NCI-H1436 (cell line): ENCODE results near the gene RGS7.
"Not testable (repeated sequence)": the region's sequence is repeated elsewhere in the genome, so short reads cannot be mapped to it uniquely, and the experiment has no call there.

ENCODE experiments used
- DNase-seq: peaks from one replicate; lab custom pipeline; 2025; lab: John Stamatoyannopoulos, UW

RGS7 gene

GRCh38 chr1:240784776-240785175, 572.2 kb downstream of the RGS7 start:
- DNase-seq: no peak

- DNase-seq: not testable (repeated sequence)
Measured at GRCh38 chr1:240783728-240784137, 573.3 kb downstream of the RGS7 start.

- DNase-seq: no peak
Measured at GRCh38 chr1:240776237-240776636, 580.8 kb downstream of the RGS7 start.

- DNase-seq: no peak
Measured at GRCh38 chr1:240772131-240772530, 584.9 kb downstream of the RGS7 start.

GRCh38 chr1:240771450-240771849, 585.6 kb downstream of the RGS7 start:
- no peak for DNase-seq

GRCh38 chr1:240768979-240769378, 588.0 kb downstream of the RGS7 start:
- peak; percentile 13 for DNase-seq

- no peak for DNase-seq
Measured at GRCh38 chr1:240766831-240767230, 590.2 kb downstream of the RGS7 start.

GRCh38 chr1:240765732-240766363, 591.2 kb downstream of the RGS7 start:
- DNase-seq: no peak

GRCh38 chr1:240763771-240764170, 593.2 kb downstream of the RGS7 start:
- DNase-seq: no peak

GRCh38 chr1:240763095-240763494, 593.9 kb downstream of the RGS7 start:
- not testable (repeated sequence) for DNase-seq

GRCh38 chr1:240762471-240762987, 594.5 kb downstream of the RGS7 start:
- not testable (repeated sequence) for DNase-seq

GRCh38 chr1:240758777-240759176, 598.2 kb downstream of the RGS7 start:
- DNase-seq: peak; percentile 13

- DNase-seq: no peak
Measured at GRCh38 chr1:240758296-240758695, 598.7 kb downstream of the RGS7 start.

GRCh38 chr1:240747907-240748306, 609.1 kb downstream of the RGS7 start:
- DNase-seq: no peak

GRCh38 chr1:240743705-240744104, 613.3 kb downstream of the RGS7 start:
- DNase-seq: peak; percentile 9

- DNase-seq: no peak
Measured at GRCh38 chr1:240739754-240740153, 617.3 kb downstream of the RGS7 start.

- DNase-seq: no peak
Measured at GRCh38 chr1:240739139-240739538, 617.9 kb downstream of the RGS7 start.

- no peak for DNase-seq
Measured at GRCh38 chr1:240737766-240738265, 619.2 kb downstream of the RGS7 start.

GRCh38 chr1:240737298-240737697, 619.7 kb downstream of the RGS7 start:
- DNase-seq: no peak

- DNase-seq: not testable (repeated sequence)
Measured at GRCh38 chr1:240734705-240735104, 622.3 kb downstream of the RGS7 start.

GRCh38 chr1:240734001-240734400, 623.0 kb downstream of the RGS7 start:
- DNase-seq: no peak

- DNase-seq: peak; percentile 78
Measured at GRCh38 chr1:240732390-240732789, 624.6 kb downstream of the RGS7 start.
